Measurements from ENCODE around the gene MBNL3. TPM values are rescaled to one million over a fixed set of nuclear protein-coding genes. Genes with fewer than 3 reads are reported as not detected.

Gene MBNL3
- total RNA-seq, 4 donors from 2014 or later: 1.7 to 4.5 (median 2.8) TPM

- H3K4me1 ChIP-seq: no peaks in the 10 kb centered on the region
- H3K9me3 ChIP-seq: no peaks in the 10 kb centered on the region
- ATAC-seq: no peak
- no peak for TF ChIP-seq POLR2A (IDR thresholded peaks at IDR 0.05)
- TF ChIP-seq CTCF (IDR thresholded peaks at IDR 0.05 in 4 of 5, conservative IDR thresholded peaks at IDR 0.05 in 1 of 5): no peak
- DNase-seq: no peak
- no peak overlapping the region for H3K4me3 ChIP-seq
- H3K27me3 ChIP-seq: no peaks in the 10 kb centered on the region
- H3K36me3 ChIP-seq: no peaks in the 10 kb centered on the region
- in situ Hi-C loops (cut with MboI; ENCODE audit: low sequenced_read_pairs in 4 of 4) (no loop called here), intact Hi-C loops (cut with DNase I; ENCODE audit: low total_unique reads) (no loop called here)
- H3K27ac ChIP-seq: no peak overlapping the region
These were observed 82.7 kb downstream of the MBNL3 start for GRCh38 chrX:132406106-132406505.

- Histone ChIP-seq H3K27me3 (no peaks in the 10 kb centered on the region), H3K27ac (no peak overlapping the region), H3K4me1 (no peaks in the 10 kb centered on the region), H3K9me3 (no peaks in the 10 kb centered on the region), H3K4me3 (no peak overlapping the region), H3K36me3 (no peaks in the 10 kb centered on the region)
- ATAC-seq: no peak
- intact Hi-C loops (cut with DNase I; ENCODE audit: low total_unique reads) (no loop called here), in situ Hi-C loops (cut with MboI; ENCODE audit: low sequenced_read_pairs in 4 of 4) (no loop called here)
- TF ChIP-seq POLR2A (IDR thresholded peaks at IDR 0.05): no peak
- TF ChIP-seq CTCF (IDR thresholded peaks at IDR 0.05 in 4 of 5, conservative IDR thresholded peaks at IDR 0.05 in 1 of 5): no peak
- DNase-seq: no peak
These were observed 84.6 kb downstream of the MBNL3 start for GRCh38 chrX:132404266-132404665.

- in situ Hi-C loops (cut with MboI; ENCODE audit: low sequenced_read_pairs in 4 of 4): no loop called here
- peak in 1 of 2 donors; percentile 42 for ATAC-seq
- intact Hi-C loops (cut with DNase I; ENCODE audit: low total_unique reads): no loop called here
These were observed 86.9 kb downstream of the MBNL3 start for GRCh38 chrX:132401935-132402334.

GRCh38 chrX:132400706-132401105, 88.1 kb downstream of the MBNL3 start:
- no peak for ATAC-seq
- in situ Hi-C loops (cut with MboI; ENCODE audit: low sequenced_read_pairs in 4 of 4) (no loop called here), intact Hi-C loops (cut with DNase I; ENCODE audit: low total_unique reads) (no loop called here)
- Histone ChIP-seq H3K27me3 (no peaks in the 10 kb centered on the region), H3K4me1 (no peaks in the 10 kb centered on the region), H3K36me3 (no peaks in the 10 kb centered on the region), H3K27ac (no peak overlapping the region), H3K9me3 (no peaks in the 10 kb centered on the region), H3K4me3 (no peak overlapping the region)
- no peak for DNase-seq
- TF ChIP-seq CTCF (IDR thresholded peaks at IDR 0.05 in 4 of 5, conservative IDR thresholded peaks at IDR 0.05 in 1 of 5) (no peak), POLR2A (IDR thresholded peaks at IDR 0.05) (no peak)

More at GRCh38 chrX:132401935-132402334, 86.9 kb downstream of the MBNL3 start:
- Histone ChIP-seq H3K9me3 (no peaks in the 10 kb centered on the region), H3K36me3 (no peaks in the 10 kb centered on the region), H3K4me1 (no peaks in the 10 kb centered on the region), H3K27ac (no peak overlapping the region), H3K4me3 (no peak overlapping the region), H3K27me3 (no peaks in the 10 kb centered on the region)
- no peak for DNase-seq
- TF ChIP-seq CTCF (IDR thresholded peaks at IDR 0.05 in 4 of 5, conservative IDR thresholded peaks at IDR 0.05 in 1 of 5) (no peak), POLR2A (IDR thresholded peaks at IDR 0.05) (no peak)

- in situ Hi-C loops (cut with MboI; ENCODE audit: low sequenced_read_pairs in 4 of 4): no loop called here
- intact Hi-C loops (cut with DNase I; ENCODE audit: low total_unique reads): no loop called here
These were observed 93.2 kb downstream of the MBNL3 start for GRCh38 chrX:132395645-132396044.

More at GRCh38 chrX:132395645-132396044, 93.2 kb downstream of the MBNL3 start:
- H3K4me1 ChIP-seq: no peaks in the 10 kb centered on the region
- H3K36me3 ChIP-seq: no peaks in the 10 kb centered on the region
- H3K27ac ChIP-seq: no peak overlapping the region
- H3K27me3 ChIP-seq: no peaks in the 10 kb centered on the region
- ATAC-seq (no peak), DNase-seq (no peak)
- TF ChIP-seq POLR2A (IDR thresholded peaks at IDR 0.05) (no peak), CTCF (IDR thresholded peaks at IDR 0.05 in 4 of 5, conservative IDR thresholded peaks at IDR 0.05 in 1 of 5) (no peak)
- no peak overlapping the region for H3K4me3 ChIP-seq
- H3K9me3 ChIP-seq: no peaks in the 10 kb centered on the region
